Kidney epithelial cell (primary cell): ENCODE measurements around the gene ANKRD35. TPM values are rescaled to one million over a fixed set of nuclear protein-coding genes. Genes with fewer than 3 reads are reported as not detected.

Experiments
- DNase-seq: peaks from one replicate; pipeline ENCODE4 v3.0.0-alpha.2; 2010; ENCODE audit warnings: low read depth
- H3K27me3 ChIP-seq: 2 replicates; pipeline ENCODE4 v1.6.0; 2011; ENCODE audit warnings: low read length; ENCODE audit not compliant: control insufficient read depth, insufficient read depth
- H3K36me3 ChIP-seq: 2 replicates; pipeline ENCODE4 v1.5.1; 2011; ENCODE audit warnings: low read length; ENCODE audit not compliant: control insufficient read depth, insufficient read depth
- H3K4me3 ChIP-seq: 2 replicates; pipeline ENCODE4 v1.5.1; 2011; ENCODE audit warnings: low read depth, mild to moderate bottlenecking, control low read depth, low read length
- CTCF ChIP-seq: IDR thresholded peaks from 2 replicates; pipeline ENCODE4 v1.5.1; 2011; ENCODE audit warnings: mild to moderate bottlenecking, moderate library complexity, low read length, control low read depth, inconsistent platforms; ENCODE audit not compliant: insufficient read depth, poor library complexity, severe bottlenecking
- total RNA-seq: library from RNA; depleted of rRNA; stranded (reverse); fragments of >200 nt; gene quantifications from 2 replicates; pipeline ENCODE4 v1.2.3, GENCODE V29; 2015

Gene ANKRD35
- total RNA-seq, 1 donor from 2014 or later: not detected

- DNase-seq: no peak
- no peak for TF ChIP-seq CTCF
- H3K4me3 ChIP-seq: no peak overlapping the region
- no peaks in the 10 kb centered on the region for H3K27me3 ChIP-seq
- H3K36me3 ChIP-seq: peaks cover 5% of the 10 kb centered on the region
Measured at GRCh38 chr1:145855426-145855948, 30.2 kb downstream of the ANKRD35 start.

GRCh38 chr1:145849356-145850160, 36.1 kb downstream of the ANKRD35 start:
- Histone ChIP-seq H3K4me3 (no peak overlapping the region), H3K36me3 (peaks cover 4% of the 10 kb centered on the region), H3K27me3 (no peaks in the 10 kb centered on the region)
- DNase-seq: peak; percentile 29
- TF ChIP-seq CTCF: peak; percentile 29

GRCh38 chr1:145847827-145848226, 37.8 kb downstream of the ANKRD35 start:
- peaks cover 4% of the 10 kb centered on the region for H3K36me3 ChIP-seq
- H3K4me3 ChIP-seq: no peak overlapping the region
- no peaks in the 10 kb centered on the region for H3K27me3 ChIP-seq
- no peak for DNase-seq
- no peak for TF ChIP-seq CTCF

- TF ChIP-seq CTCF: peak; percentile 62
- Histone ChIP-seq H3K27me3 (no peaks in the 10 kb centered on the region), H3K36me3 (peaks cover 4% of the 10 kb centered on the region), H3K4me3 (peak overlapping the region; percentile 55)
- no peak for DNase-seq
Measured at GRCh38 chr1:145846201-145846612, 39.5 kb downstream of the ANKRD35 start.

GRCh38 chr1:145845514-145846161, 40.0 kb downstream of the ANKRD35 start, which contains the start of gene NUDT17:
Gene NUDT17, plus strand, starts transcription at chr1:145845630. Its CDS starts 11 bp downstream, at chr1:145845641.
- TF ChIP-seq CTCF: peak; percentile 99
- DNase-seq: no peak
- Histone ChIP-seq H3K36me3 (peaks cover 4% of the 10 kb centered on the region), H3K4me3 (peak within 1 kb of the TSS; percentile 55), H3K27me3 (no peaks in the 10 kb centered on the region)
